ENCODE data around the gene IGSF11. TPM values are rescaled to one million over a fixed set of nuclear protein-coding genes. Genes with fewer than 3 reads are reported as not detected.

Gene IGSF11
- total and polyA plus RNA-seq, 9 of the 15 experiments (the other 6 are each of a cell fraction or from before 2014, with no cell fraction given) = 1.2 to 2.8 (median 1.7) TPM

- DNase-seq (ENCODE audit: extremely low read depth in 1 of 4, low spot score in 3 of 4) = no peak
- TF ChIP-seq SP1 (CRISPR knock-in tag; IDR thresholded peaks at IDR 0.05) (no peak), ATF1 (CRISPR knock-in tag; IDR thresholded peaks at IDR 0.05) (no peak), ATF1 (tag; IDR thresholded peaks at IDR 0.05) (no peak), NR2F6 (CRISPR knock-in tag; IDR thresholded peaks at IDR 0.05) (no peak), SMAD4 (CRISPR knock-in tag; conservative IDR thresholded peaks at IDR 0.05) (no peak), TGIF2 (CRISPR knock-in tag; IDR thresholded peaks at IDR 0.05) (no peak), NCOR1 (IDR thresholded peaks at IDR 0.05) (no peak), CCAR2 (IDR thresholded peaks at IDR 0.05; ENCODE audit: low read depth, low read length) (no peak), TFAP4 (CRISPR knock-in tag; IDR thresholded peaks at IDR 0.05; ENCODE audit: borderline replicate concordance) (no peak), ZBTB1 (CRISPR knock-in tag; IDR thresholded peaks at IDR 0.05; ENCODE audit: borderline replicate concordance, low read depth) (no peak), GABPA (tag; conservative IDR thresholded peaks at IDR 0.05; ENCODE audit: low read depth) (no peak), ZNF239 (CRISPR knock-in tag; IDR thresholded peaks at IDR 0.05) (no peak), ZBTB2 (IDR thresholded peaks at IDR 0.05) (no peak), FOXK2 (conservative IDR thresholded peaks at IDR 0.05 in 1 of 2, IDR thresholded peaks at IDR 0.05 in 1 of 2; ENCODE audit: low read depth in 2 of 2) (no peak), TCF7L2 (IDR thresholded peaks at IDR 0.05; ENCODE audit: low read depth, low read length) (no peak), MYBL2 (IDR thresholded peaks at IDR 0.05; ENCODE audit: low read depth) (no peak), MYBL2 (CRISPR knock-in tag; IDR thresholded peaks at IDR 0.05; ENCODE audit: borderline replicate concordance) (no peak), PYGO2 (tag; IDR thresholded peaks at IDR 0.05) (no peak), MYNN (IDR thresholded peaks at IDR 0.05) (no peak), MYNN (CRISPR knock-in tag; IDR thresholded peaks at IDR 0.05) (no peak), ZNF134 (CRISPR knock-in tag; conservative IDR thresholded peaks at IDR 0.05) (no peak)
- TF ChIP-seq, protein P1, sequence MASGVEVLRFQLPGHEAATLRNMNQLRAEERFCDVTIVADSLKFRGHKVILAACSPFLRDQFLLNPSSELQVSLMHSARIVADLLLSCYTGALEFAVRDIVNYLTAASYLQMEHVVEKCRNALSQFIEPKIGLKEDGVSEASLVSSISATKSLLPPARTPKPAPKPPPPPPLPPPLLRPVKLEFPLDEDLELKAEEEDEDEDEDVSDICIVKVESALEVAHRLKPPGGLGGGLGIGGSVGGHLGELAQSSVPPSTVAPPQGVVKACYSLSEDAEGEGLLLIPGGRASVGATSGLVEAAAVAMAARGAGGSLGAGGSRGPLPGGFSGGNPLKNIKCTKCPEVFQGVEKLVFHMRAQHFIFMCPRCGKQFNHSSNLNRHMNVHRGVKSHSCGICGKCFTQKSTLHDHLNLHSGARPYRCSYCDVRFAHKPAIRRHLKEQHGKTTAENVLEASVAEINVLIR (CRISPR knock-in tag; IDR thresholded peaks at IDR 0.05) = no peak
Measured at GRCh38 chr3:118850687-118851086, 184.0 kb downstream of the IGSF11 start.

More at GRCh38 chr3:118850687-118851086, 184.0 kb downstream of the IGSF11 start:
- Histone ChIP-seq H2AFZ (ENCODE audit: low read depth, low read length) (0 out of 2 replicates have a peak overlapping the region, but pooled peaks have one; percentile 86), H3K27me3 (ENCODE audit: control insufficient read depth in 2 of 2, insufficient read depth in 2 of 2, low read length in 2 of 2) (no peaks in the 10 kb centered on the region), H3K27ac (ENCODE audit: extremely low read depth, low read depth, low read length) (no peak overlapping the region), H3K4me3 (no peak overlapping the region), H4K20me1 (replicated peaks; ENCODE audit: control insufficient read depth, insufficient read depth, low read length) (no peaks in the 10 kb centered on the region), H3K79me2 (ENCODE audit: control insufficient read depth, insufficient read depth, low read length) (no peaks in the 10 kb centered on the region), H3K9ac (ENCODE audit: insufficient read depth in 1 of 2, low read depth in 2 of 2, low read length in 2 of 2) (no peak overlapping the region), H3K4me1 (replicated peaks in 1 of 2; ENCODE audit: control insufficient read depth in 2 of 2, insufficient read depth in 2 of 2, low read length in 2 of 2) (no peaks in the 10 kb centered on the region), H3K4me2 (ENCODE audit: insufficient read depth, low read length) (no peak overlapping the region), H3K36me3 (ENCODE audit: control insufficient read depth, insufficient read depth, low read length) (no peaks in the 10 kb centered on the region), H3K9me3 (replicated peaks; ENCODE audit: control insufficient read depth, insufficient read depth, low read depth, low read length) (no peaks in the 10 kb centered on the region; the same call in 1 of the 2 replicates), H3K9me1 (ENCODE audit: control insufficient read depth, insufficient read depth, low read length) (no peaks in the 10 kb centered on the region)
- WGBS (ENCODE audit: insufficient coverage, low coverage, missing lambda C conversion rate) = 16% methylated on average over 10 of the region's 10 CpGs
- ATAC-seq = no peak
- no peak for FAIRE-seq
- in situ Hi-C loops (cut with MboI) = no loop called here
- ChIA-PET CTCF (ENCODE audit: low intra/inter-chr PET ratio) (no interaction called here), POLR2A (interaction anchor here (0.5 kb wide), 1 partner anchor 681 kb away, joined by 3 read pairs; no protein-coding TSS in a partner anchor)
- BruUV-seq (replicated peaks) = no TSS peak
- intact Hi-C loops (cut with micrococcal nuclease) = no loop called here
